Measurements from ENCODE around the gene PTGR1.
A peak's percentile ranks its signal among the peaks of the same experiment; 100 is the strongest.

Gene PTGR1

DNA sequence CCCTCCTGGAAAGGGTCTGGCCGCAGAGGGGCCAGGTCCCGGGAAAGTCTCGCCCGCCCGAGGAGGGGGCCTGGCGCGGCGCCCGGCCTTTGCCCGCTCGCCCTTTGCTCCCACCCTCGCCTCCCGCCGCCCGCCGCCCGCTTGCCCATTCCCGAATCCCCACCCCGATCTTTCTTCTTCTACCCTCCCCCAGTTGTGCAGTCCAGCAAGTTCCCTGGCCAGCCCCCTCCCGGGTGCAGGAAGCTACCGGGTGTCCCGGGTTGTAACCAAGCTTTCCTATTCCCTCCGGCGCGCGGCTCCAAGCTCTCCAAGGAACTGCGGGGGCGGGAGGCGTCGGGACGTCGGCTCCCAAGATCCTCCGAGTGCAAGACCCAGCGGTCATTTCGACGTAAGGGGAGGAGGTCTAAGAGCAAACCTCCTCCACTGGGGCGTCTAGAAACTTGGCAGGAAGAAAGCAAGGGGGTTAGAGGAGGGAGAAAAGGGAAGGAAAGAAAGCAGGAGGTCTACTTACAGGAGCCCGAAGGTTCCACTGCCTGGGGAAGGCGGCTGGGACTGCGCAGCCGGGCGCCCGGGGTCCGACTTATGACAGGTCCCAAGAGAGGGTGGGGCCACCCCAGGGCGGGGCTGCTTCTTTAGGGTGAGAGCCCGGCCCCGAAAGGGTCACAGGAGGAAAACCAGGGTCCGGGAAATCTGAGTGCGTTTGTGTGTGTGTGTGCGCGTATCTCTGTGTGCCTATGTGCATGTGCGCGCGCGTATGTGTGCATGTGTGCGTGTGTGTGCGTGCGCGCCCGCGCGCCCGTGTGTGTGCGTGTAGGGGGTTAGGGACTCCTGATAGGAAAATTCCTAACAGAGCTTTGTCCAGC is at the start of gene PTGR1:
Gene PTGR1, minus strand, starts transcription at position 556 of the 863 bp plus-strand sequence. CDS start 2,225 bp downstream, outside the sequence.
- Histone ChIP-seq H3K4me3 (ENCODE audit: low read depth in 1 of 2, low read length in 2 of 2) (peak within 1 kb of the TSS; percentile 86 to 94), H3K27me3 (ENCODE audit: control insufficient read depth in 1 of 2, insufficient read depth in 2 of 2, low read length in 2 of 2) (no peaks in the 10 kb centered on the region), H3K27ac (ENCODE audit: low read depth, low read length) (peak within 1 kb of the TSS; percentile 90), H3K4me1 (ENCODE audit: control insufficient read depth in 1 of 2, insufficient read depth in 2 of 2, low read length in 2 of 2) (peaks cover 26 to 39% of the 10 kb centered on the region in 2 donors), H3K9me3 (ENCODE audit: control insufficient read depth in 1 of 2, low read length in 2 of 2) (no peaks in the 10 kb centered on the region), H3K36me3 (ENCODE audit: control insufficient read depth in 1 of 2, insufficient read depth in 2 of 2, low read length in 2 of 2) (peaks cover 9 to 13% of the 10 kb centered on the region in 2 donors), H3K9ac (ENCODE audit: low read depth in 1 of 2, low read length in 2 of 2) (peak within 1 kb of the TSS; percentile 78 to 82)

- Histone ChIP-seq H3K36me3 (ENCODE audit: control insufficient read depth in 1 of 2, insufficient read depth in 2 of 2, low read length in 2 of 2) (peaks cover 17 to 28% of the 10 kb centered on the region in 2 donors), H3K9ac (ENCODE audit: low read depth in 1 of 2, low read length in 2 of 2) (no peak overlapping the region), H3K4me3 (ENCODE audit: low read depth in 1 of 2, low read length in 2 of 2) (no peak overlapping the region), H3K27ac (ENCODE audit: low read depth, low read length) (no peak overlapping the region), H3K27me3 (ENCODE audit: control insufficient read depth in 1 of 2, insufficient read depth in 2 of 2, low read length in 2 of 2) (no peaks in the 10 kb centered on the region), H3K9me3 (ENCODE audit: control insufficient read depth in 1 of 2, low read length in 2 of 2) (no peaks in the 10 kb centered on the region), H3K4me1 (ENCODE audit: control insufficient read depth in 1 of 2, insufficient read depth in 2 of 2, low read length in 2 of 2) (peaks cover 0 to 4% of the 10 kb centered on the region in 2 donors)
These were observed 49.6 kb upstream of the PTGR1 start for GRCh38 chr9:111649016-111649415.

DNA sequence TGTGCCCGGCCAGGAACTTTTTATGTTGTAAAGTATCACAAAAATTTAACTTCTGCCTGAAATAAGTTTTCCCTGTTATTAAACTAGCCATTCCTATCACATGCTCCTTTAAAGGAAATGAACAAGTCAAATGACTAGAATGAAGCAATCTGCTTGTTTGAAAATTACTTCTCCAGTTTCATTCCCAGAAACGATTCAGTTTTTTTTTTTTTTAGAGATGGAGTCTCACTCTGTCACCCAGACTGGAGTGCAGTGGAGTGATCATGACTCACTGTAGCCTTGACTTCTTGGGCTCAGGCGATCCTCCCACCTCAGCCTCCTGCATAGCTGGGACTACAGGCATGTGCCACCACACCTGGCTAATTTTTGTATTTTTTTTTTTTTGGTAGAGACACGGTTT is 48.6 kb upstream of the PTGR1 start:
- H3K27ac ChIP-seq (ENCODE audit: low read depth, low read length), result no peak overlapping the region
- no peaks in the 10 kb centered on the region for H3K9me3 ChIP-seq (ENCODE audit: control insufficient read depth in 1 of 2, low read length in 2 of 2)
- H3K27me3 ChIP-seq (ENCODE audit: control insufficient read depth in 1 of 2, insufficient read depth in 2 of 2, low read length in 2 of 2), result no peaks in the 10 kb centered on the region
- peaks cover 0 to 4% of the 10 kb centered on the region in 2 donors for H3K4me1 ChIP-seq (ENCODE audit: control insufficient read depth in 1 of 2, insufficient read depth in 2 of 2, low read length in 2 of 2)
- H3K36me3 ChIP-seq (ENCODE audit: control insufficient read depth in 1 of 2, insufficient read depth in 2 of 2, low read length in 2 of 2), result peaks cover 17 to 25% of the 10 kb centered on the region in 2 donors
- H3K4me3 ChIP-seq (ENCODE audit: low read depth in 1 of 2, low read length in 2 of 2), result no peak overlapping the region
- H3K9ac ChIP-seq (ENCODE audit: low read depth in 1 of 2, low read length in 2 of 2), result no peak overlapping the region

- peaks cover 17 to 24% of the 10 kb centered on the region in 2 donors for H3K36me3 ChIP-seq (ENCODE audit: control insufficient read depth in 1 of 2, insufficient read depth in 2 of 2, low read length in 2 of 2)
- H3K27ac ChIP-seq (ENCODE audit: low read depth, low read length), result no peak overlapping the region
- no peaks in the 10 kb centered on the region for H3K27me3 ChIP-seq (ENCODE audit: control insufficient read depth in 1 of 2, insufficient read depth in 2 of 2, low read length in 2 of 2)
- no peak overlapping the region for H3K9ac ChIP-seq (ENCODE audit: low read depth in 1 of 2, low read length in 2 of 2)
- H3K9me3 ChIP-seq (ENCODE audit: control insufficient read depth in 1 of 2, low read length in 2 of 2), result no peaks in the 10 kb centered on the region
- peaks cover 0 to 4% of the 10 kb centered on the region in 2 donors for H3K4me1 ChIP-seq (ENCODE audit: control insufficient read depth in 1 of 2, insufficient read depth in 2 of 2, low read length in 2 of 2)
- H3K4me3 ChIP-seq (ENCODE audit: low read depth in 1 of 2, low read length in 2 of 2), result no peak overlapping the region
These were observed 47.0 kb upstream of the PTGR1 start for GRCh38 chr9:111646417-111646816.

GRCh38 chr9:111645806-111646205 is 46.4 kb upstream of the PTGR1 start:
- Histone ChIP-seq H3K4me3 (ENCODE audit: low read depth in 1 of 2, low read length in 2 of 2) (no peak overlapping the region), H3K9me3 (ENCODE audit: control insufficient read depth in 1 of 2, low read length in 2 of 2) (no peaks in the 10 kb centered on the region), H3K27ac (ENCODE audit: low read depth, low read length) (no peak overlapping the region), H3K9ac (ENCODE audit: low read depth in 1 of 2, low read length in 2 of 2) (no peak overlapping the region), H3K4me1 (ENCODE audit: control insufficient read depth in 1 of 2, insufficient read depth in 2 of 2, low read length in 2 of 2) (peaks cover 0 to 4% of the 10 kb centered on the region in 2 donors), H3K27me3 (ENCODE audit: control insufficient read depth in 1 of 2, insufficient read depth in 2 of 2, low read length in 2 of 2) (no peaks in the 10 kb centered on the region), H3K36me3 (ENCODE audit: control insufficient read depth in 1 of 2, insufficient read depth in 2 of 2, low read length in 2 of 2) (peaks cover 17 to 24% of the 10 kb centered on the region in 2 donors)

DNA sequence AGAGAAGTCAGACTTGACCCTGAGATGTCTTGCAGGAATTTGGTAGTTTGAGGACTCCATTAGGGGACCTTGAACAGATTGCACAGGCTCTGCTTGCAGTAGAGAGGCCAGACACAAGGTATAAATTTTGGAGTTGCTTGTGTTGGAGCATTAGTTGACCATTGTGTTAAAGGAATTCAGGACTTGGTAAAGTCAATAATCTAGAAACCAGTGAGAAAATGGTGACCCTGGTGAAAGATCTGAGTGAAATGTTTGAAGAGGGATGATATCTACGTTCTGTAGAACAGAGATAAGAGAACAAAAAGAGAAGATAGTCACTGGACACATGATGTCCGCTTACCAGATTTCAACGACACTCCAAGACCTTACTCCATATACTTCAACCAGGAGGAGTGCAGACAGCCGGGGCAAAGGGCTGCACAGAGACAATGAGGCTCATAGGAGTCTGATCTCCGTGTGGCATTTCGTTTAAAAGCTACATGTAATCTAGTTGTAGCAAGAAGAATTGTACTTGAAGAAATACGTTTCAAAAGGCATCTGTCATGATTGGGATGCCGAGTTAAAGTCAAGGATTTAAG is 44.8 kb upstream of the PTGR1 start:
- Histone ChIP-seq H3K9ac (ENCODE audit: low read depth in 1 of 2, low read length in 2 of 2) (no peak overlapping the region), H3K4me3 (ENCODE audit: low read depth in 1 of 2, low read length in 2 of 2) (no peak overlapping the region), H3K27me3 (ENCODE audit: control insufficient read depth in 1 of 2, insufficient read depth in 2 of 2, low read length in 2 of 2) (no peaks in the 10 kb centered on the region), H3K4me1 (ENCODE audit: control insufficient read depth in 1 of 2, insufficient read depth in 2 of 2, low read length in 2 of 2) (peaks cover 0 to 4% of the 10 kb centered on the region in 2 donors), H3K27ac (ENCODE audit: low read depth, low read length) (no peak overlapping the region), H3K36me3 (ENCODE audit: control insufficient read depth in 1 of 2, insufficient read depth in 2 of 2, low read length in 2 of 2) (peaks cover 7 to 19% of the 10 kb centered on the region in 2 donors), H3K9me3 (ENCODE audit: control insufficient read depth in 1 of 2, low read length in 2 of 2) (no peaks in the 10 kb centered on the region)

DNA sequence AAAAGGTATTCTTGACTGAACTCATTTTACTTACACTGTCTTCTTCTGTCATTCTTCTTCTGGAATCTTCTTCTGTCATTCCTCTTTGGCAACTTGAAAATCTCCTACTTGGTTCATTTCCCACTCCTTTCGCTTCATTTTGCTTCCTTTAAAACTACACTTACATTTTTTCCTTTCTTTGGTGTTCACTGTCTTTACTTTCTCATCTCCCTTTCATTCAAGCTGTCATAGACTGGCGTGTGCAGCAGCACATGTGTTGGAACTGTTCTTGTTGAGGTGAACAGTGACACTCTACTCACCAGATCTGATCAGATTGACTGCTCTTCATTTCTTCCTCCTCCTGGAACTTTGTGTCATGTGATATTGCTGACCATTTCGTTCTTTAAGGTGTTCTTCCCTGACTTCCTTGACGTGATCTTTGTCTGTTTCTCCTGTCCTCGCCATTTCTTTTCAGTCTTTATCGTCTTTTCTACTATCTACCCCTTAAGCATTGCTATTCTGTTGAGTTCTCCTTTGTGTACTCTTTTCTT is 38.0 kb upstream of the PTGR1 start:
- H3K4me1 ChIP-seq (ENCODE audit: control insufficient read depth in 1 of 2, insufficient read depth in 2 of 2, low read length in 2 of 2), result peaks cover 23 to 45% of the 10 kb centered on the region in 2 donors
- H3K27me3 ChIP-seq (ENCODE audit: control insufficient read depth in 1 of 2, insufficient read depth in 2 of 2, low read length in 2 of 2), result no peaks in the 10 kb centered on the region
- no peaks in the 10 kb centered on the region for H3K9me3 ChIP-seq (ENCODE audit: control insufficient read depth in 1 of 2, low read length in 2 of 2)
- no peak overlapping the region for H3K4me3 ChIP-seq (ENCODE audit: low read depth in 1 of 2, low read length in 2 of 2)
- no peak overlapping the region for H3K9ac ChIP-seq (ENCODE audit: low read depth in 1 of 2, low read length in 2 of 2)
- H3K27ac ChIP-seq (ENCODE audit: low read depth, low read length), result no peak overlapping the region
- H3K36me3 ChIP-seq (ENCODE audit: control insufficient read depth in 1 of 2, insufficient read depth in 2 of 2, low read length in 2 of 2), result no peaks in the 10 kb centered on the region

- no peaks in the 10 kb centered on the region for H3K27me3 ChIP-seq (ENCODE audit: control insufficient read depth in 1 of 2, insufficient read depth in 2 of 2, low read length in 2 of 2)
- H3K4me1 ChIP-seq (ENCODE audit: control insufficient read depth in 1 of 2, insufficient read depth in 2 of 2, low read length in 2 of 2), result peaks cover 38 to 49% of the 10 kb centered on the region in 2 donors
- H3K27ac ChIP-seq (ENCODE audit: low read depth, low read length), result no peak overlapping the region
- no peak overlapping the region for H3K9ac ChIP-seq (ENCODE audit: low read depth in 1 of 2, low read length in 2 of 2)
- H3K36me3 ChIP-seq (ENCODE audit: control insufficient read depth in 1 of 2, insufficient read depth in 2 of 2, low read length in 2 of 2), result no peaks in the 10 kb centered on the region
- no peaks in the 10 kb centered on the region for H3K9me3 ChIP-seq (ENCODE audit: control insufficient read depth in 1 of 2, low read length in 2 of 2)
- no peak overlapping the region for H3K4me3 ChIP-seq (ENCODE audit: low read depth in 1 of 2, low read length in 2 of 2)
These were observed 35.4 kb upstream of the PTGR1 start for GRCh38 chr9:111634860-111635259.

- H3K4me1 ChIP-seq (ENCODE audit: control insufficient read depth in 1 of 2, insufficient read depth in 2 of 2, low read length in 2 of 2), result peaks cover 38 to 49% of the 10 kb centered on the region in 2 donors
- H3K9me3 ChIP-seq (ENCODE audit: control insufficient read depth in 1 of 2, low read length in 2 of 2), result no peaks in the 10 kb centered on the region
- H3K9ac ChIP-seq (ENCODE audit: low read depth in 1 of 2, low read length in 2 of 2), result no peak overlapping the region
- peak overlapping the region in 1 of 2 donors; percentile 93 for H3K4me3 ChIP-seq (ENCODE audit: low read depth in 1 of 2, low read length in 2 of 2)
- no peaks in the 10 kb centered on the region for H3K36me3 ChIP-seq (ENCODE audit: control insufficient read depth in 1 of 2, insufficient read depth in 2 of 2, low read length in 2 of 2)
- no peak overlapping the region for H3K27ac ChIP-seq (ENCODE audit: low read depth, low read length)
- H3K27me3 ChIP-seq (ENCODE audit: control insufficient read depth in 1 of 2, insufficient read depth in 2 of 2, low read length in 2 of 2), result no peaks in the 10 kb centered on the region
These were observed 33.9 kb upstream of the PTGR1 start for GRCh38 chr9:111633389-111633736.

GRCh38 chr9:111632695-111633388 is 33.4 kb upstream of the PTGR1 start:
- H3K9ac ChIP-seq (ENCODE audit: low read depth in 1 of 2, low read length in 2 of 2), result peak overlapping the region; percentile 26 to 94

More at GRCh38 chr9:111632695-111633388, 33.4 kb upstream of the PTGR1 start:
- no peaks in the 10 kb centered on the region for H3K36me3 ChIP-seq (ENCODE audit: control insufficient read depth in 1 of 2, insufficient read depth in 2 of 2, low read length in 2 of 2)
- no peaks in the 10 kb centered on the region for H3K27me3 ChIP-seq (ENCODE audit: control insufficient read depth in 1 of 2, insufficient read depth in 2 of 2, low read length in 2 of 2)
- H3K9me3 ChIP-seq (ENCODE audit: control insufficient read depth in 1 of 2, low read length in 2 of 2), result no peaks in the 10 kb centered on the region
- peaks cover 40 to 45% of the 10 kb centered on the region in 2 donors for H3K4me1 ChIP-seq (ENCODE audit: control insufficient read depth in 1 of 2, insufficient read depth in 2 of 2, low read length in 2 of 2)
- H3K27ac ChIP-seq (ENCODE audit: low read depth, low read length), result no peak overlapping the region
- H3K4me3 ChIP-seq (ENCODE audit: low read depth in 1 of 2, low read length in 2 of 2), result peak overlapping the region; percentile 93 to 94
